Measurements from ENCODE around the gene RANBP9. TPM values are rescaled to one million over a fixed set of nuclear protein-coding genes. Genes with fewer than 3 reads are reported as not detected.

The RANBP9 gene
- polyA plus RNA-seq, 3 donors, result 1.8 to 26.1 (median 2.0) TPM

DNA sequence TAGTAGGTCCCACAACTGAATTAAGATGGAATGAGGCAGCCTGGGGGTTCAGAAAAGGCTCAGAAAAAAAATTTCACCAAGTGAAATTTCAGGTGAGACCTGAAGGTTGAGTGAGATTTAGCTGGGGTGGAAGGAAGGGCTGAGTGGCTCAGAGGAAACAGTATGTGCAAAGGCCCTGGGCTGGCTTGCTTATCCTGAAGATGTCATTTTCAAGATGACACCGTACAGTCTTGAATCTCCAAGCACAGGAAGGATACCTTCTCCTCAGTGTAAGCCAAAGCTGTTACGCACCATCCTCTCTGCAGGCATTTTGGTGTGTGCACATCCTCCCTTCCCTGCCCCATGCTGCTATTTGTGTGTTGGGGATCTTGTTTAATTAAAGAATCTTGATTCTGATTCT is 43.0 kb upstream of the RANBP9 start:
- H3K27ac ChIP-seq (ENCODE audit: low read depth in 1 of 2, low read length in 2 of 2), result no peak overlapping the region
- H3K27me3 ChIP-seq (ENCODE audit: control insufficient read depth in 2 of 2, insufficient read depth in 2 of 2, low read length in 2 of 2), result no peaks in the 10 kb centered on the region
- H3K9ac ChIP-seq (ENCODE audit: insufficient read depth, low read length, poor library complexity, severe bottlenecking), result no peak overlapping the region
- DNase-seq, result no peak
- TF ChIP-seq CTCF (IDR thresholded peaks at IDR 0.05), result no peak
- H3K4me3 Mint-ChIP-seq, result no peak overlapping the region
- H3K4me3 ChIP-seq (replicated peaks in 1 of 3; ENCODE audit: low read depth in 2 of 3, low read length in 3 of 3), result no peak overlapping the region
- H3K4me1 ChIP-seq (ENCODE audit: control insufficient read depth in 1 of 2, insufficient read depth in 2 of 2, low read length in 2 of 2), result no peaks in the 10 kb centered on the region
- H3K36me3 Mint-ChIP-seq, result peaks cover 0 to 3% of the 10 kb centered on the region in 2 donors
- H3K9me3 Mint-ChIP-seq, result peaks cover 0 to 4% (median 0%) of the 10 kb centered on the region in 7 donors
- H3K4me2 ChIP-seq (replicated peaks; ENCODE audit: extremely low read depth, low read length, poor library complexity, severe bottlenecking), result no peak overlapping the region
- no peaks in the 10 kb centered on the region for H3K36me3 ChIP-seq (replicated peaks in 1 of 2; ENCODE audit: control insufficient read depth in 1 of 2, insufficient read depth in 2 of 2, low read length in 2 of 2)
- H4K20me1 ChIP-seq (ENCODE audit: insufficient read depth, low read length), result no peaks in the 10 kb centered on the region
- peaks cover 4% of the 10 kb centered on the region for H3K4me1 Mint-ChIP-seq
- H3K79me2 ChIP-seq (ENCODE audit: insufficient read depth, low read length), result no peaks in the 10 kb centered on the region
- WGBS (ENCODE audit: insufficient coverage), result no CpG with 5 or more reads among the region's 2 CpGs
- intact Hi-C loops (cut with micrococcal nuclease), result no loop called here
- no peak overlapping the region for H2AFZ ChIP-seq (ENCODE audit: insufficient read depth, low read depth, low read length, poor library complexity, severe bottlenecking)
- H3K27ac Mint-ChIP-seq, result no peak overlapping the region
- H3K9me3 ChIP-seq (replicated peaks in 1 of 2; ENCODE audit: control insufficient read depth in 1 of 2, insufficient read depth in 1 of 2, low read length in 2 of 2), result no peaks in the 10 kb centered on the region
- peaks cover 0 to 3% (median 0%) of the 10 kb centered on the region in 3 donors for H3K27me3 Mint-ChIP-seq (ENCODE audit: low read depth in 3 of 3)

- 89% methylated on average over 4 of the region's 7 CpGs for WGBS (ENCODE audit: insufficient coverage)
- Histone ChIP-seq H4K20me1 (ENCODE audit: insufficient read depth, low read length) (no peaks in the 10 kb centered on the region), H3K4me1 (ENCODE audit: control insufficient read depth in 1 of 2, insufficient read depth in 2 of 2, low read length in 2 of 2) (no peaks in the 10 kb centered on the region), H3K27me3 (ENCODE audit: control insufficient read depth in 2 of 2, insufficient read depth in 2 of 2, low read length in 2 of 2) (no peaks in the 10 kb centered on the region), H3K9me3 (replicated peaks in 1 of 2; ENCODE audit: control insufficient read depth in 1 of 2, insufficient read depth in 1 of 2, low read length in 2 of 2) (peaks cover 0 to 11% of the 10 kb centered on the region in 2 donors), H3K27ac (ENCODE audit: low read depth in 1 of 2, low read length in 2 of 2) (no peak overlapping the region), H3K79me2 (ENCODE audit: insufficient read depth, low read length) (no peaks in the 10 kb centered on the region), H3K36me3 (replicated peaks in 1 of 2; ENCODE audit: control insufficient read depth in 1 of 2, insufficient read depth in 2 of 2, low read length in 2 of 2) (no peaks in the 10 kb centered on the region), H3K9ac (ENCODE audit: insufficient read depth, low read length, poor library complexity, severe bottlenecking) (no peak overlapping the region), H3K4me3 (replicated peaks in 1 of 3; ENCODE audit: low read depth in 2 of 3, low read length in 3 of 3) (no peak overlapping the region), H3K4me2 (replicated peaks; ENCODE audit: extremely low read depth, low read length, poor library complexity, severe bottlenecking) (no peak overlapping the region), H2AFZ (ENCODE audit: insufficient read depth, low read depth, low read length, poor library complexity, severe bottlenecking) (no peak overlapping the region)
- Mint-ChIP-seq H3K27me3 (ENCODE audit: low read depth in 3 of 3) (peaks cover 1 to 6% (median 5%) of the 10 kb centered on the region in 3 donors), H3K4me1 (no peaks in the 10 kb centered on the region), H3K36me3 (no peaks in the 10 kb centered on the region), H3K4me3 (no peak overlapping the region), H3K27ac (no peak overlapping the region), H3K9me3 (peaks cover 0 to 10% (median 8%) of the 10 kb centered on the region in 7 donors)
- no peak for DNase-seq
- intact Hi-C loops (cut with micrococcal nuclease), result no loop called here
- TF ChIP-seq CTCF (IDR thresholded peaks at IDR 0.05), result no peak
Observed at GRCh38 chr6:13743736-13744127, 32.1 kb upstream of the RANBP9 start.

All from CD14-positive monocyte (primary cell).